Measurements from ENCODE around the gene SPATC1L.

- TF ChIP-seq POU6F1 (CRISPR knock-in tag; IDR thresholded peaks at IDR 0.05; ENCODE audit: borderline replicate concordance, low read depth) (no peak), ISL1 (CRISPR knock-in tag; IDR thresholded peaks at IDR 0.05) (no peak), PPARA (CRISPR knock-in tag; IDR thresholded peaks at IDR 0.05; ENCODE audit: borderline replicate concordance) (no peak), RARB (CRISPR knock-in tag; IDR thresholded peaks at IDR 0.05) (no peak), OSR1 (CRISPR knock-in tag; IDR thresholded peaks at IDR 0.05) (no peak), PATZ1 (CRISPR knock-in tag; IDR thresholded peaks at IDR 0.05; ENCODE audit: borderline replicate concordance) (no peak), TSHZ2 (CRISPR knock-in tag; IDR thresholded peaks at IDR 0.05) (no peak), CSRNP3 (CRISPR knock-in tag; IDR thresholded peaks at IDR 0.05) (no peak)
Observed at GRCh38 chr21:46121286-46122221, 62.7 kb downstream of the SPATC1L start.
